Measurements from ENCODE around the gene HSH2D. TPM values are rescaled to one million over a fixed set of nuclear protein-coding genes. Genes with fewer than 3 reads are reported as not detected.

The HSH2D gene
- total and polyA plus RNA-seq, 10 of the 15 experiments (the other 5 are each of a cell fraction or from before 2014, with no cell fraction given): 22.0 to 145 (median 89.3) TPM

- TF ChIP-seq ZNF592 (IDR thresholded peaks at IDR 0.05) (no peak), SIN3A (IDR thresholded peaks at IDR 0.05; ENCODE audit: low read depth, low read length) (no peak), BACH1 (IDR thresholded peaks at IDR 0.05; ENCODE audit: borderline replicate concordance) (no peak), ZNF622 (IDR thresholded peaks at IDR 0.05) (no peak), ZNF207 (IDR thresholded peaks at IDR 0.05; ENCODE audit: borderline replicate concordance) (no peak), IRF5 (IDR thresholded peaks at IDR 0.05; ENCODE audit: borderline replicate concordance) (no peak), IKZF1 (conservative IDR thresholded peaks at IDR 0.05) (peak; percentile 70), CBFB (IDR thresholded peaks at IDR 0.05; ENCODE audit: low read depth) (0 out of 2 replicates have a peak, but pooled peaks have one; percentile 50), NR2F1 (conservative IDR thresholded peaks at IDR 0.05) (peak; percentile 96), NFXL1 (IDR thresholded peaks at IDR 0.05; ENCODE audit: borderline replicate concordance) (no peak; the same call in 1 of the 2 replicates), ZNF24 (IDR thresholded peaks at IDR 0.05) (no peak), CUX1 (IDR thresholded peaks at IDR 0.05; ENCODE audit: insufficient replicate concordance, low read depth, low read length) (no peak), ZNF384 (IDR thresholded peaks at IDR 0.05; ENCODE audit: borderline replicate concordance, low read depth, low read length) (no peak), PAX5 (IDR thresholded peaks at IDR 0.05; ENCODE audit: borderline replicate concordance, low read depth, low read length) (peak; percentile 59; the same call in 1 of the 2 replicates), E2F8 (IDR thresholded peaks at IDR 0.05; ENCODE audit: low read depth, partially characterized antibody) (no peak), BRCA1 (IDR thresholded peaks at IDR 0.05; ENCODE audit: low read depth, low read length) (no peak), FOXM1 (IDR thresholded peaks at IDR 0.05; ENCODE audit: low read depth, low read length) (no peak), NBN (IDR thresholded peaks at IDR 0.05) (0 out of 2 replicates have a peak, but pooled peaks have one; percentile 52), RB1 (IDR thresholded peaks at IDR 0.05; ENCODE audit: borderline replicate concordance) (no peak)
These were observed 2.4 kb upstream of the HSH2D start (continued) for GRCh38 chr19:16141043-16141442.
